ENCODE measurements around the gene IGDCC3. TPM values are rescaled to one million over a fixed set of nuclear protein-coding genes. Genes with fewer than 3 reads are reported as not detected.

The IGDCC3 gene
- total and polyA plus RNA-seq, 2 of the 8 experiments (the other 6 are each of a cell fraction or from before 2014, with no cell fraction given) = 26.8 to 45.7 TPM

DNA sequence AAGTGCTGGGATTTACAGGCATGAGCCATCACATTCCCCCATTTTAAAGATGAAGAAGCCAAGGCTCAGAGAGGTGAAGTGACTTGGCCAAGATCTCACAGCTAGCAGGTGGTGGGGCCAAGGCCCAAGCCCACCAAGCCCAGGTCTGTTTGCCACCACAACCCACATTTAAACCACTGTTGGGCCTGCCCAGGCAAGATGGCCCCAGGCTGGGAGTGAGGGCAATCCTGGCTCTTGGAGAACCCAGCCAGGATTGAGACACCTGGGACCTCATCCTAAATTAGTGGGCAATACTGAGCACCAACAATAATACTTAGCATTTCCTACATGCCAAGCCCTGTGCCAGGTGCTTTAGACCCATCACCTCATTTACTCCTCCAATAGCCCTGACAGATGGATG lies 6.9 kb downstream of the IGDCC3 start:
- Histone ChIP-seq H3K9me3 (ENCODE audit: insufficient read depth in 2 of 2, low read depth in 1 of 2, low read length in 1 of 2) (no peaks in the 10 kb centered on the region), H2BK15ac (ENCODE audit: low read length) (peak overlapping the region; percentile 47; the same call in 1 of the 2 replicates), H3K18ac (ENCODE audit: extremely low read depth, low read length) (no peak overlapping the region), H3K27me3 (replicated peaks in 1 of 4; ENCODE audit: control insufficient read depth in 3 of 4, extremely low read depth in 1 of 4, insufficient read depth in 3 of 4, low read length in 3 of 4) (peaks cover 0 to 8% (median 4%) of the 10 kb centered on the region in 4 experiments; a peak in 5 of 7 replicates), H2AFZ (ENCODE audit: low read length) (no peak overlapping the region), H3K9ac (replicated peaks in 1 of 4; ENCODE audit: extremely low read depth in 1 of 4, low read depth in 3 of 4, low read length in 3 of 4) (no peak overlapping the region; a peak in 1 of 7 replicates), H2AK5ac (ENCODE audit: low read depth, low read length) (no peak overlapping the region), H3K23me2 (ENCODE audit: low read depth, low read length) (no peaks in the 10 kb centered on the region; the same call in 1 of the 2 replicates), H3K4me1 (replicated peaks in 1 of 4; ENCODE audit: control insufficient read depth in 3 of 4, insufficient read depth in 4 of 4, low read length in 3 of 4) (peaks cover 20 to 40% (median 33%) of the 10 kb centered on the region in 4 experiments), H4K5ac (ENCODE audit: insufficient read length, low read depth, low read length) (no peak overlapping the region), H3K14ac (ENCODE audit: insufficient read length) (no peak overlapping the region), H3K23ac (ENCODE audit: insufficient read length) (no peak overlapping the region), H3K4me3 (ENCODE audit: extremely low read depth in 1 of 4, insufficient read depth in 2 of 4, low read depth in 3 of 4, low read length in 4 of 4) (no peak overlapping the region), H2BK12ac (ENCODE audit: low read depth, low read length) (no peak overlapping the region), H2BK5ac (ENCODE audit: low read depth, low read length) (no peak overlapping the region), H4K8ac (ENCODE audit: extremely low read depth, insufficient read depth, low read length) (no peak overlapping the region), H3K79me2 (ENCODE audit: control insufficient read depth in 1 of 2, insufficient read depth in 2 of 2, low read length in 2 of 2) (peaks cover 0 to 16% of the 10 kb centered on the region in 2 experiments; a peak in 1 of 4 replicates), H3K79me1 (ENCODE audit: low read depth, low read length) (no peaks in the 10 kb centered on the region; the same call in 1 of the 2 replicates), H2BK20ac (ENCODE audit: low read length) (0 out of 2 replicates have a peak overlapping the region, but pooled peaks have one; percentile 36), H3K4ac (replicated peaks; ENCODE audit: insufficient read length, low read depth, low read length) (no peak overlapping the region), H3K27ac (ENCODE audit: low read depth, low read length) (no peak overlapping the region), H3K4me2 (ENCODE audit: insufficient read depth in 1 of 2, low read depth in 2 of 2, low read length in 2 of 2) (no peak overlapping the region), H4K20me1 (replicated peaks in 1 of 2; ENCODE audit: control insufficient read depth in 1 of 2, insufficient read depth in 2 of 2, low read length in 2 of 2) (peaks cover 0 to 4% of the 10 kb centered on the region in 2 experiments), H3K56ac (replicated peaks; ENCODE audit: insufficient read length, low read depth, low read length) (no peak overlapping the region), H2BK120ac (replicated peaks; ENCODE audit: low read depth, low read length) (no peak overlapping the region), H4K91ac (replicated peaks; ENCODE audit: insufficient read length, low read length) (no peak overlapping the region), H3K36me3 (ENCODE audit: control insufficient read depth in 2 of 4, insufficient read depth in 4 of 4, low read length in 3 of 4) (peaks cover 0 to 14% (median 5%) of the 10 kb centered on the region in 4 experiments; a peak in 4 of 8 replicates)
- no peak for TF ChIP-seq SUZ12 (IDR thresholded peaks at IDR 0.05; ENCODE audit: low read length)
- no peak for TF ChIP-seq CHD2 (IDR thresholded peaks at IDR 0.05; ENCODE audit: low read length)
- no peak for TF ChIP-seq KDM5A (IDR thresholded peaks at IDR 0.05; ENCODE audit: low read length)
- no peak for TF ChIP-seq TAF1 (IDR thresholded peaks at IDR 0.05; ENCODE audit: low read depth, low read length)
- no peak for TF ChIP-seq PHF8 (conservative IDR thresholded peaks at IDR 0.05; ENCODE audit: low read depth, low read length)
- no peak for TF ChIP-seq SIRT6 (IDR thresholded peaks at IDR 0.05; ENCODE audit: low read length)
- FAIRE-seq (no peak), DNase-seq (ENCODE audit: low read depth in 1 of 2, low spot score in 2 of 2) (no peak)
- ChIA-PET CTCF (ENCODE audit: partially characterized antibody) (interaction anchor here (1.0 to 9.3 kb wide), 7 partner anchors 8 to 73 kb away, joined by 3 to 92 read pairs (median 7); partner anchors contain the start of gene IGDCC3), POLR2A (ENCODE audit: partially characterized antibody) (interaction anchor here (1.9 to 9.2 kb wide), 4 partner anchors 7 to 67 kb away, joined by 6 to 59 read pairs (median 40); partner anchors contain the start of genes IGDCC3 and RNU5B-1)

All from H1 (cell line).